GM19395 (cell line): ENCODE data around the gene EPHB1.
"Not testable (repeated sequence)": the region's sequence is repeated elsewhere in the genome, so short reads cannot be mapped to it uniquely, and the experiment has no call there.

Experiments
- ATAC-seq: cut with Tn5 transposase; IDR thresholded peaks from one replicate; pipeline ENCODE4 v1.9.1; 2021; ENCODE audit warnings: mild to moderate bottlenecking, moderate library complexity; ENCODE audit not compliant: unreplicated experiment

Gene EPHB1

GRCh38 chr3:135106445-135106844 lies 311.4 kb downstream of the EPHB1 start:
- no peak for ATAC-seq

DNA sequence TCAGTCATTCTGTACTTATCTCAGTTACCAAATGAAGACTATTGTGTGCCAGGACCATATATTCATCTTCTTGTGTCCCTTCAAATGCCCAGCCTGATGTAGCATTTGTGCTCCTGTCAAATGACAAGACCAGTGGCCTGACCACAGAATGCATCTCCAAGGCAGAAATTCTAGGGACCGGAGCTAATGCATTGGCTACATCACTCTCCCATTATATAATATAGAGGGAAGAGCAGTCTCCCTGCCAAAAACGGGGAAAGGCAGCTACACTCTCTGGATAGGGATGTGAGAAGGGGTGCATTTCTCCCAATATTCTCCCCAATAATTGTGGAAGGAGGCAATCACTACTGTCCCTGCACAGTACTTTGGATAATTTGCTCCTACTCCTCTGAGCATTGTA lies 312.0 kb downstream of the EPHB1 start:
- ATAC-seq: no peak

GRCh38 chr3:135109681-135110080 lies 314.6 kb downstream of the EPHB1 start:
- no peak for ATAC-seq

- ATAC-seq: not testable (repeated sequence)
These were observed 319.5 kb downstream of the EPHB1 start for GRCh38 chr3:135114551-135114950.

- ATAC-seq: no peak
These were observed 322.9 kb downstream of the EPHB1 start for GRCh38 chr3:135117977-135118376.

- no peak for ATAC-seq
These were observed 323.7 kb downstream of the EPHB1 start for GRCh38 chr3:135118792-135119191.

DNA sequence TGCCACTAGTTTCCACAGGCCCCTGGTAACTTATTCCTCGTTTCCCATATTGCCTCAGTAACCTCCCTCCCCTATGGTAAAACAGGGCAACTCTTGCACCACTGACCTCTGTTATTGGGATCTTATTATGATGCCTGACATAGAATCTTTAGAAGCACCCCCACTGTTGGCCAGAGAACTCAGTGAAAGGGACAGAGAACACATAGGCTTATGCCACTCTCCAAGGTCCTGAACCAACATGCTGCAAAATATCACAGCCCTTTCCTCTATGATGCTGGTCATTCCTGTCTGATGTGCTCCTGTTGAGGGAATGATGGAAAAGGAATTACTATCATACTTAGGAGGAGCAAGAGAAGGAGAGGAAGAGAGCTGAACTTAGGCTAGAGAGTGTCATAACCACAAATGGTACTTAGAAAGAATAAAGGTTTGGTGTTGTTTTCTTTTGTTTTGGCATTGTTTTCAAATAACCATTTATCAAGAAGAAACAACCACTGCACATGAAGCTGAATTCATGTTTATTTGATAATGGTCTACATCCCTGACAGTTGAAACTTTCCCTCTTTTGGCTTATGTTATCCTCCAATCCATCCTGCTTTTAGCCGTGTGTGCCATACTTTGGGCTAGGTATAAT lies 330.2 kb downstream of the EPHB1 start:
- no peak for ATAC-seq

GRCh38 chr3:135127946-135128470 lies 332.9 kb downstream of the EPHB1 start:
- ATAC-seq: no peak

DNA sequence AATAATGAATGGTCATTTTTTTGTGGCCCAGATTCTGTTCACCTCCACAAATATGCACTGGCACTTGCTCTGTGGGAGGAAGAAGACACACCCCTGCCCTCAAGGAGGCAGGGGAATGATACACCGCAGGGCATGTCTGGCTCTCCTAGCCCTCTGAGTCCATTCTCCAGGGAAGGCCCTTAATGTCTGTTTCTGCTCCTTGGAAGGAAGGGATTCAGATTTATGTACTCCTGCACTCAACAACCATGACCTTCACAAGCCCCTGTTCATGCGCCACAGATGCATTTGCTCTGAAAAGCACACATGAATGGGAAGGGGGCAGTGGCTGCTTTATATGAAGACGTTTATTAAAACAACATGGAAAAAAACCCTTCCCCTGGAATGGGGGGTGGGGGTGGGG lies 333.8 kb downstream of the EPHB1 start:
- no peak for ATAC-seq

GRCh38 chr3:135131290-135131689 lies 336.2 kb downstream of the EPHB1 start:
- ATAC-seq: no peak

GRCh38 chr3:135133905-135134683 lies 339.0 kb downstream of the EPHB1 start:
- no peak for ATAC-seq

DNA sequence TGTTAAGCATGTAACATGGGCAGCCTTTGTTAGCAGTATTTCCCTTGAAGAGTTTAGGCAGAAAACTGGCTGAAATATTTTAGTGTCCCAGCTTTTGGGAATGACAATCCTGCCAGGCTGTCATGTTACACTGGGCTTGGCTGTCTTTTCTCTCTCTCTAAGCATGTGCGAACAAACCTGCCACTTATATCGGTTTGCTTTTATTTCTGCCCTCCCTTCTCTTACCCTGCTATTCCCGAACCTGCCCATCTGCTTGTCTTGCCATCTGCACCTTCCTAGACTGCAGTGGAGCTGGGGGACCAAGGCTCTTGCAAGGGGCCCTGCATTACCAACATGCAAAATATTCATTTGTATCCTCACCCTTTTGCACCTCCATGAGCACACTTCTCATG lies 339.6 kb downstream of the EPHB1 start:
- no peak for ATAC-seq

- no peak for ATAC-seq
These were observed 340.4 kb downstream of the EPHB1 start for GRCh38 chr3:135135445-135135844.

- no peak for ATAC-seq
These were observed 341.5 kb downstream of the EPHB1 start for GRCh38 chr3:135136361-135137100.

DNA sequence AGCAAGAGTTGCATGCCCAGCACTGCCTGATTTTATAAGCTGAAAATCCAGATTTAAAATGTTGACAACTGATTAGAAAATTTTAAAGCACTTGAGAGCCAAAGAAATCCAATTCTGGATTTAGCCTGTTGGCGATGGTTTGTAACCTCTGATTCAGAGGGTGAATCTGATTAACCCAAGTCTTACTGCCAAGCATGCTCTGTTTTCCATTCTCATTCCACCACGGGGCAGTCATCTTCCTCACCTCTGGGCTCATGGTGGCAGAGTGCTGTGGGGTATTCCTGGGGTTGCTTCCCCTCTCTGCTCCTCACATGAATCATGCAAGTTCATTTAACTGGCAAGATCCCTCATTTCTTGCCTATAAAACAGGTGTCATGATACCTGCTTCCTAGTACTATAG lies 342.2 kb downstream of the EPHB1 start:
- no peak for ATAC-seq

- ATAC-seq: no peak
These were observed 343.7 kb downstream of the EPHB1 start for GRCh38 chr3:135138776-135139175.

DNA sequence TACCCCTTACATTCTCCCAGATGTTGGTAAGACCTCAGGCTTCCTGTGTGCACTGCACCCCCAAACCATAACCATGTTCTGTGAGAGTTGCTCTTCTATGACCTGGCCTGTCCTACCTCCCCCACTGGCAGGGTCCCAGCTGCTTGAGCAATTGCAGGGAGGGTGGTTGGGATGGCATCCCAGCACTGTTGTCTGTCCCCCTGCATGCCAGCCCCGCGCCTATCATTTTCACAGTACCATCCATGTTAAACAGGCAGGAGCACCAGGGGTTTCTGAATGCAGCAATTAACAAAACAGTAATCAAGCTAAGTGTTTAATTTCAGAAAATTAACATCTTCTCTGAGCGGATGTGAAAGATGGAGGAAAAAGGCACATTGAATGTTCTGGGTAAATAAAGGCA lies 345.5 kb downstream of the EPHB1 start:
- ATAC-seq: no peak

DNA sequence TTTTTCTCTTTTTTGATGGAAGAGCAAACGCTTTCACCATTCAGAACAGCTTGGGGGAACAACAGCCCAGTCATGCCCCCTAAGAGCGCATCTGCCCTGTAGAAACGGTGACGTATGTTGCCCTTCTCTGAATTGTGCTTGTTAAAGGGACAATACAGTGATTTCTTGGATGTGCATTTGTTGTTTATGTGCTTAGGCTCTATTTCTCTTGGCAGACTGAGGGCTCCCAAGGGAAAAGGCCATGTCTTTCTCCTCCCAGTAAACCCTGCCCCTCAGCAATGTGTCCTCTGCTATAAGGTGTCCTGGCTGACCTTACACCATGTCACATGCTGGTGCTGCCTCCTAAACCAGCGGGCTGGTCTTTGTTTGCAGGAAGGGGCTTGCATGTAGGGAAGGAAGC lies 346.1 kb downstream of the EPHB1 start:
- no peak for ATAC-seq

DNA sequence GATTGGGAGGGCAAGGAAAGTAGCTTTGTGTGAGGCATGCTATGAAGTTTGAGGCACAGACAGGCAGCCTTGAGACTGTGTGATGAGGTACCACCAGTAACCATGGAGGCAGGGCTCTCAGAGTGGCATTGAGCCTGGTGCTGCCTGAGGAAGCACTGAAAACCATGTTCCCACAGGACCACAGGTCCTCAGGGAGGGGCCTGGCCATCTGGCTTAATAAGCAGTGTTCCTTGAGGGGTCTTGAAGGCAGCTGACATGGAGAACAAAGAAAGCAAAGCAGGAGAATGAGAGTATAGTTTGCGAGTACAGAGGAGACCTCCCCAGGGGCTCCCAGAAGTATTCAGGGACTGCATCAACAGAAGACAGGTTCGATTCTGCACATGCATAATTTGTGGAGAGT lies 346.6 kb downstream of the EPHB1 start:
- ATAC-seq: no peak

DNA sequence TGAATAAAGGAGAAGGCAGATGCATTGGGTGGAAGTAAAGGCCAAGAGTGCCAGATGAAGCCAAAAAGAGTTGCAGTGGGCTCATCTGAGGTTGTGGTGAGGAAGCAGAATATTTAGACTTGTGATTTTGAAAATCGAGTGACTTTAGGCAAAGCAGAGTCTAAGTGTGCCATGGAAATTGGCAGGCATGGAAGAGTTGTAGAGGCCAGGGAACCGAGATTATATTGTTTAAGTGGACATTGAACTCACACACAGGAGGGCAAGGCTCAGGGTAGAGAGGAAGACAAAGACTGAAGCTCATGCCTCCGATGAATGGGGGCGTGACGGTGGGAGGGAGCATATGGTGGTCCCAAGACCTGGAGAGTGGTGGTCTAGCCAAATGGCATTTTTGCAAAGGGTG lies 347.5 kb downstream of the EPHB1 start:
- ATAC-seq: no peak

DNA sequence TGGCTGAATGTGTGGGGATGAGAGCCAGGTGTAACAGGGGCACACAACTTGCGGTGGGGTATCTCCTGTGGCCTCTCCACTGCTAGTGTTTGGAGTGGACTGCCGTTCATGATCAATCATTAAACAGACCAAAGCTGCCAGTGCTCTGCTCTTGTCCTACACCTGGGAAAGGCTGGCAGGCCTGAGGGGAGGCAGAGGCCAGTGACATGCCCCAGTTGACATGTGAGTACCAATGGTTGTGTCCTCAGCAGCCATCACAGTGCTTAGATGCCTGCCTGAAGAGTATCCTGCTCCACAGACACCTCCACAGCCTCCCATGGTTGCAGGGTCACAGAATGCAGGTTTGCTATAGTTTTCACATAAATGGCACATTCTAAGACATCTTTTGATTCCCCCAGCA lies 348.4 kb downstream of the EPHB1 start:
- ATAC-seq: no peak

GRCh38 chr3:135145581-135145980 lies 350.5 kb downstream of the EPHB1 start:
- ATAC-seq: no peak
